Activated CD8-positive, alpha-beta memory T cell treated with anti-CD3 and anti-CD28 coated beads, Interleukin-2, amount 10 ng/mL, durations not matched to agents 7 days and 5 days (primary cell): ENCODE data around the gene WRNIP1. TPM values are rescaled to one million over a fixed set of nuclear protein-coding genes. Genes with fewer than 3 reads are reported as not detected.

Experiments used
- ATAC-seq: fragments of 150-1000 bp; cut with Tn5 transposase; one replicate; pipeline ENCODE4 v1.10.0; 2021; ENCODE audit warnings: moderate library complexity
- CTCF ChIA-PET: fragments of 350-600 bp; sonication (Branson Sonifier 250); formaldehyde crosslinking; loops from one replicate; lab custom pipeline; 2021; ENCODE audit warnings: antibody characterized with exemption; lab: Charles Lee
- DNase-seq: peaks from one replicate; pipeline ENCODE4 v3.0.0-alpha.2; 2020
- H3K27ac Mint-ChIP-seq: one replicate; pipeline ENCODE4 v1.8.0; 2021; ENCODE audit warnings: mild to moderate bottlenecking, mixed read lengths
- H3K27me3 Mint-ChIP-seq: one replicate; pipeline ENCODE4 v1.8.0; 2021; ENCODE audit warnings: mixed read lengths
- H3K36me3 Mint-ChIP-seq: one replicate; pipeline ENCODE4 v1.8.0; 2021; ENCODE audit warnings: mild to moderate bottlenecking, mixed read lengths
- H3K4me1 Mint-ChIP-seq: one replicate; pipeline ENCODE4 v1.8.0; 2021; ENCODE audit warnings: mixed read lengths
- H3K4me3 Mint-ChIP-seq: one replicate; pipeline ENCODE4 v1.8.0; 2021; ENCODE audit warnings: mild to moderate bottlenecking, moderate library complexity, mixed read lengths
- H3K9me3 Mint-ChIP-seq: one replicate; pipeline ENCODE4 v1.8.0; 2022; ENCODE audit warnings: low read depth, mixed read lengths
- total RNA-seq, 2 experiments: library from RNA; stranded (reverse); gene quantifications; one replicate each; pipeline ENCODE4 v1.2.3, GENCODE V29; 2021

The WRNIP1 gene
- total RNA-seq: 10 to 100 TPM; 48.7 to 53.3 TPM

DNA sequence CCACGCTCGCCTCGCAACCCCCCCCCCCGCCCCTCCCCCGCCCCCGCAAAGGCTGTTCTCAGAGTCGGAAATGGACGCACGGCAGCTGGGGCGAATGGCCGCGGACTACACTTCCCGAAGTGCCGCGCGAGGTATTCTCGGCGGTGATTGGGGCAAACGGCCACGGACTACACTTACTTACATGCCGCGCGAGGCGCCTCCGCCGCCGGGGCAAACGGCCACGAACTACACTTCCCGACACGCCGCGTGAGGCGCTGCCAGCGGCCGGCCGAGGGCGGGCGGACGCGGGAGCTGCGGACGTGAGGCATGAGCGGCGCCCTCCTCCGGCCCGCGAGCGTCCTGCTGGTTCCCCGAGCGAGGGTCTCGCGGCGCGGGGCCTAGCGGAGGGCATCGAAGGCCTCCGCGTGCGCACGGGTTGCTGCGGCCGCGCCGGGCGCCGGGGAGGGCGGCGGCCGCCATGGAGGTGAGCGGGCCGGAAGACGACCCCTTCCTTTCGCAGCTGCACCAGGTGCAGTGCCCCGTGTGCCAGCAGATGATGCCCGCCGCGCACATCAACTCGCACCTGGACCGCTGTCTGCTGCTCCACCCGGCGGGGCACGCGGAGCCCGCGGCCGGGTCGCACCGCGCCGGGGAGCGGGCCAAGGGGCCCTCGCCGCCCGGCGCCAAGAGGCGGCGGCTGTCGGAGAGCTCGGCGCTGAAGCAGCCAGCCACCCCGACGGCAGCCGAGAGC lies at the start of gene WRNIP1:
WRNIP1 (plus strand) TSS at position 228 of the 730 bp plus-strand sequence; CDS start at position 458, 230 bp downstream.
- H3K4me1 Mint-ChIP-seq: peaks cover 47% of the 10 kb centered on the region
- peak within 1 kb of the TSS; percentile 95 for H3K4me3 Mint-ChIP-seq
- peak within 1 kb of the TSS; percentile 98 for H3K27ac Mint-ChIP-seq
- CTCF ChIA-PET: interaction anchor here (0.6 to 5.9 kb wide), 16 partner anchors 8 to 301 kb away, joined by 3 to 33 read pairs (median 3); no protein-coding TSS in a partner anchor
- H3K9me3 Mint-ChIP-seq: no peaks in the 10 kb centered on the region
- peaks cover 20% of the 10 kb centered on the region for H3K36me3 Mint-ChIP-seq
- no peaks in the 10 kb centered on the region for H3K27me3 Mint-ChIP-seq
- ATAC-seq (peak; percentile 89), DNase-seq (peak; percentile 99)

DNA sequence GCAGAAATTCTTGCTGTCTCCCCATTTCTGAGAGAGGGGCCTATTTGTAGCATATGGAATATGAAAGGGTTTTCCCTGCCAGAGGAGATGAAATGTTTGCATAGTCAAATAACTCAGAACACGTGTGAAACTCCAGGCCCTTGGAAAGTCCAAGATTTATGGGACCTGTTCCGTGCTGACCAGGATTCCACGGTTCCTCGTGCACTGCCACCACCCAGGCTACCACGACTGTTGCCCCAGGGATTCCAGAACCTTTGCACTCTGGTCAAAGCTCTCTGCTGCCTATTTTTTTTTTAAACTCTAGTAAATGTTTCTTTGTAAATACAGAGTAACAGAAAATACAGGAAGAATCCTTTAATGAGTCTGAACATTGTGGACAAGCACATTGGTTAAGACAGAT lies 49.5 kb upstream of the WRNIP1 start:
- Mint-ChIP-seq H3K4me1 (no peaks in the 10 kb centered on the region), H3K9me3 (no peaks in the 10 kb centered on the region), H3K36me3 (no peaks in the 10 kb centered on the region), H3K27ac (no peak overlapping the region), H3K4me3 (no peak overlapping the region), H3K27me3 (peaks cover 9% of the 10 kb centered on the region)
- ATAC-seq (no peak), DNase-seq (no peak)
- CTCF ChIA-PET: interaction anchor here (1.0 kb wide), 1 partner anchor 35 kb away, joined by 3 read pairs; no protein-coding TSS in a partner anchor

DNA sequence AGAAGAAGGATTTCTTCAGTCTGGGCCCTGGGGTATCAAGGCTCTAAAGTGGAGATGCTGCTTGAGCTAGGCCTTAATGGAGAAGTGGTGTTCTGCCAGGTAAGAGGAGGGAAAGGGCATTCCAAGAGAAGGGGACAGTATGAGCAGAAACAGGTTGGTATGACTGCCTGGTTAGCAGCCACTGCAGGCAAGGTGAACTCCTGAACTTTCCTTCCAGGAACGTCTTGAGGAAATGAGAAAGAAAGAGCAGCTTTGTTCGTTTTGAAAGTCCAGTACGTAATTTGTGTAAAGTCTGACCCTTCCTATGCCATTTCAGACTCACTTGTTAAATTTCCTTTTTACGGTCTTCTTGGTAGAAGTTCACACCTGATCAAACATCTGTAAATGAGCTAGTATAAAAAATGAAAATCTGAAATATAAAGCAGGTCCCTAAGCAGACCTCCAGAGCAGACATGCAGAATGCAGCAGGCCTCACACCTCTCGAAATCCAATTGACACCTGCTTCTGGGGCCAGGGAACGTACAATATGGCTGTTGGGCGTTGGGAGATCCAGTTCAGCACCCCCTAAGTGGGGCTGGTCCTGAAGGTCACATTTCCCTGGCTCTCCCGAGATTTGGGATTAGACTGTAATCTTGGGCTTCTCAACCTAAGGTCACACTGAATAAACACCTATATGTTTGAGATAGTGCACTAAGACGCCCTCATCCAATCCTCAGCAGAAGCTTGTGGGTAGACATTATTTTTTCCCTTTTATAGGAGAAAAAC lies 48.1 kb upstream of the WRNIP1 start:
- Mint-ChIP-seq H3K4me1 (no peaks in the 10 kb centered on the region), H3K27me3 (peaks cover 5% of the 10 kb centered on the region), H3K36me3 (no peaks in the 10 kb centered on the region), H3K4me3 (no peak overlapping the region), H3K9me3 (peaks cover 3% of the 10 kb centered on the region), H3K27ac (no peak overlapping the region)
- CTCF ChIA-PET: interaction anchor here (1.0 kb wide), 1 partner anchor 33 kb away, joined by 3 read pairs; no protein-coding TSS in a partner anchor
- ATAC-seq (no peak), DNase-seq (no peak)

DNA sequence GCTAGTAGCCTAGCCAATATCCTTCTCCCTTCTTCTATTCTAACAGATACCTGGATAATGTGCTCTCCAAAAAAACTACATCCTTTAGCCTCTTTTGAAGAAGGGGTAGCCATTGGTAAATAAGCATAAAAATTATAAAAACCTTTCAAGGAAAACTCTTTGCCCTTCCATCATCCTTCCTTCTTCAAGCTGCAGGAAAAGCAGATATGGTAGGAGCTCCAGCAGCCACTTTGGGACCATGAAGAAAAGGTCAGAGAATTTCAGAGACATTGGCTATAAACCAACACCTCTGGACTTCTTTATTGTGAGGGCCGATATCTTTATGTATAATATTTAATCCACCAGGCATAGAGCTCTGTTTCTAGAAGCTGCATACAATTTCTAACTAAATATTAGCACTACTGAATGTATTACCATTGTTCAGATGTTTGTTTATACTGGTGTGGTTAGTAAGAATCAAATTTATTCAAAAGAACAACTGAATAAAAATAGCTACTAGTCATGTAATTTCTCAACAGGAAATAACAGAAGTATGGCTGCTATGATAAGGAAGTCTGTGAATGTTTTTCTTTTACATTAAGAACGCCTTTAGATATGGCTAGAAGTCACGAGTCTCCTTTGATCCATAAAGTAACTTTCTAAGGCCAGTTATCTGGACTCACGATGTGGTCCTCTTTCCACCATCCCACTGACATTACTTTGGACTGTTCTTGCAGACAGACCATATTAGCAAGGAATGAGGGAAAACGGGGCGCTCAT lies 46.7 kb upstream of the WRNIP1 start:
- no peak overlapping the region for H3K4me3 Mint-ChIP-seq
- no peak for DNase-seq
- CTCF ChIA-PET: no interaction called here
- H3K36me3 Mint-ChIP-seq: no peaks in the 10 kb centered on the region
- no peak overlapping the region for H3K27ac Mint-ChIP-seq
- H3K4me1 Mint-ChIP-seq: no peaks in the 10 kb centered on the region
- H3K9me3 Mint-ChIP-seq: peaks cover 3% of the 10 kb centered on the region
- H3K27me3 Mint-ChIP-seq: peaks cover 7% of the 10 kb centered on the region
- ATAC-seq: no peak

DNA sequence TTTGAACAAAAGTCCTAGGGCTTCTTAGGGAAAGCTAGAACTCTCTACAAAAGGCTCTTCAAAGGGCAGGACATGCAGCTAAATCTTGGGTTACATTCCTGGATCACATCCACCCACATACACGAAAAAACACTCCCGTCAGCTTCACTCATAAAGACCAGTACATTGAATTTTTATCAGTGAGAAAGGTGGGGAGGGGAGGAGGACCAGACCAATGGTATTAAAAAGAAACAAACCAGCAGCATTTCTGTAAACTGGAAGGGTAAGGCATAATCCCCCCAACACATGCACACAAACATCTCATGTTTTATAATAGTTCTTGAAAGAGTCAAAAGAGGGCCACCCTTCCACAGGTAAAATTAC lies 46.1 kb upstream of the WRNIP1 start:
- no peaks in the 10 kb centered on the region for H3K4me1 Mint-ChIP-seq
- H3K27ac Mint-ChIP-seq: no peak overlapping the region

DNA sequence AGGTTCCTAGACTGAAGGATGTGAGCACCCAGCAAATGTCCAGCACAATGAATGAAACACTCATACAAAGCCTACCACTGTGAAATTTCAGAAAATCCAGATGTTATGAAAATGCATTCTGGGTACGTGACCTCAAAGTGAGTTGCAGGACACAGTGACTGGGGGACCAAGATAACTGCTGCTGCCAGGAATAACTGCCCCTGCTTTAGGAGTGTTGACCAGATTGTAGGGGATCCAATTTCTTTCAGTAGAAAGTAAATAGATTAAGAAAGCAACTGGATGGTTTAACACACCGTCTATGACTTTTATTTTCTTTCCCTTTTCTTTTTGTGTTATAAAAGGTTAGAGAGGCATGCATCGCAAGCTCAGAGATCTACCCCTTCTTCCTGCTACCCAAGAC lies 44.0 kb upstream of the WRNIP1 start:
- CTCF ChIA-PET: no interaction called here
- Mint-ChIP-seq H3K4me3 (no peak overlapping the region), H3K4me1 (no peaks in the 10 kb centered on the region), H3K27ac (no peak overlapping the region), H3K27me3 (peaks cover 8% of the 10 kb centered on the region), H3K9me3 (peaks cover 3% of the 10 kb centered on the region), H3K36me3 (no peaks in the 10 kb centered on the region)
- ATAC-seq (no peak), DNase-seq (no peak)

More for the DNA sequence above, 46.1 kb upstream of the WRNIP1 start:
- no peak for ATAC-seq
- DNase-seq: no peak
- Mint-ChIP-seq H3K27me3 (peaks cover 8% of the 10 kb centered on the region), H3K36me3 (no peaks in the 10 kb centered on the region), H3K9me3 (peaks cover 3% of the 10 kb centered on the region), H3K4me3 (no peak overlapping the region)
- CTCF ChIA-PET: no interaction called here

DNA sequence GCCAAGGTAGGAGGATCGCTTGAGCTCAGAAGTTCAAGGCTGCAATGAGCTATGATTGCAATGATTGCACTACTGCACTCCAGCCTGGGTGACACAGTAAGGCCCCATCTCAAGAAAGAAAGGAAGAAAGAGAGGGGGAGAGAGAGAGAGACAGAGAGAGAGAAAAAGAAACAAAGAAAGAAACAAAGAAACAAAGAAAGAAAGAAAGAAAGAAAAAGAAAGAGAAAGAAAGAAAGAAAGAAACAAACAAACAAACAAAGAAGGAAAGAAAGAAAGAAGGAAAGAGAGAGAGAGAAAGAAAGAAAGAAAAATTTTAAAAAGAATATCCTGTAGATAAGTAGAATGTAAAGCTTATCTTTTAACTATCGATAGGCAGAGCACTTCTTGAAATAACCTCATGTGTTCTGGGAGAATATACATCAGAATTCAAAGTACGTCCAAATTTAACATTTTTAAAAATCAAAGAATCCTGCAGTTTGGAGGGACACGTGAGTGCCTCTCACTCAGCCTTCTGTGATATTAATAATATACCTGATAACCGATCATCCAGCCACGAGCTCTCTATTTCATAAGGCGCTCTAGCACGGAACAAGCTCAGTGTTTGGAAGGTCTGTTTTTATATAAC lies 39.7 kb upstream of the WRNIP1 start:
- no peak for ATAC-seq
- no peak overlapping the region for H3K27ac Mint-ChIP-seq
- no peaks in the 10 kb centered on the region for H3K36me3 Mint-ChIP-seq
- H3K27me3 Mint-ChIP-seq: peaks cover 10% of the 10 kb centered on the region
- H3K9me3 Mint-ChIP-seq: peaks cover 3% of the 10 kb centered on the region
- H3K4me1 Mint-ChIP-seq: no peaks in the 10 kb centered on the region
- H3K4me3 Mint-ChIP-seq: no peak overlapping the region
- no peak for DNase-seq
- CTCF ChIA-PET: interaction anchor here (0.6 to 1.4 kb wide), 2 partner anchors 13 to 1341 kb away, joined by 4 read pairs; no protein-coding TSS in a partner anchor

DNA sequence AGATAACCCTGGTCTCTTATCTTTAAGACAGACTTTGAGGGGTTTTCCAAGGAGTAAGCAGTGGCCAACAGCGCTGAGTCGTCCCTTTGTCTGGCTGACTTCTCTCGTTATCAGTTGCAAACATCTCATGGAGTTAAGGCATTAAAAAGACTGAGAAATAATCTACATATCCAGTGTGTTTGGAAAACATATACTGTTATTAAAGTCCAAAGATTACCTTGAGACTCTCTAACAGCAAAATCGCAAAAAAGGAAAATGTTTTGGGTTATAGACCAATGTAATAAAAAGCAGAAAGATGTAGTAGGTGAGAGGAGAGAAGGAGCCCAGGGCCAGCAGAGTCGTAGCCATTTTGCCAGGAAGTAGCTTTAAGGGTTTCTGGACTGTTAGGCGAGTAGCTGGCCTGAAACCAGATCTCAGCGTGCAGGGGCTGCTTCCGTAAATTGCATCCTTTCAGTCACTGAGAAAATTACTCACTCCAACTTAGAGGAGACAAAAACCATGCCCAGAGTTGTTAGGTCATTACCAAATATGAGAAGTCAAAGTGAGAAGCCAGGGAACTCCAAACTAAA lies 39.1 kb upstream of the WRNIP1 start:
- Mint-ChIP-seq H3K27me3 (peaks cover 7% of the 10 kb centered on the region), H3K9me3 (peaks cover 3% of the 10 kb centered on the region), H3K27ac (no peak overlapping the region), H3K4me1 (no peaks in the 10 kb centered on the region), H3K36me3 (no peaks in the 10 kb centered on the region), H3K4me3 (no peak overlapping the region)
- ATAC-seq: no peak
- CTCF ChIA-PET: interaction anchor here (0.6 to 1.4 kb wide), 2 partner anchors 12 to 1341 kb away, joined by 4 read pairs; no protein-coding TSS in a partner anchor
- DNase-seq: no peak

DNA sequence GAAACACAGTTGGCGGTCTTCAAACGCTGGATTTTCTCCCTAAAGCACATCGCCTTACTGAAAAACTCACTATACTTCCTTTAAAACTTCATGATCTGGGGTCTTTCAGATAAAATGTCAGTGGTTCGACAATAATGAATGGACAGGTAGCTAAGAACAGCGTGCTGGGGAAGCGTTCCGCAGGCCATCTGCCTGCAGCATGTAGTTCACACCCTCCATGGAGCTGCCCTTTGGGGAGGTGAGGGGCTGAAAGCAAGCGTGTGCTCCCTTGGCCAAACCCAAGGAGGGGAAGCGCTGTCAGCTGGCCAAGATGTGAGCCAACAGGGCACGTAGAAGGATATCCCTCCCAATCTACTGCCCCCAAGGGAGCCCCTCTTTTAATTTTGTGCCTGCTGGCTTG lies 35.3 kb upstream of the WRNIP1 start:
- H3K9me3 Mint-ChIP-seq: peaks cover 2% of the 10 kb centered on the region
- H3K4me3 Mint-ChIP-seq: no peak overlapping the region
- peaks cover 2% of the 10 kb centered on the region for H3K27me3 Mint-ChIP-seq
- peaks cover 2% of the 10 kb centered on the region for H3K36me3 Mint-ChIP-seq
- no peak for ATAC-seq
- CTCF ChIA-PET: no interaction called here
- H3K4me1 Mint-ChIP-seq: peaks cover 15% of the 10 kb centered on the region
- no peak overlapping the region for H3K27ac Mint-ChIP-seq
- DNase-seq: no peak

DNA sequence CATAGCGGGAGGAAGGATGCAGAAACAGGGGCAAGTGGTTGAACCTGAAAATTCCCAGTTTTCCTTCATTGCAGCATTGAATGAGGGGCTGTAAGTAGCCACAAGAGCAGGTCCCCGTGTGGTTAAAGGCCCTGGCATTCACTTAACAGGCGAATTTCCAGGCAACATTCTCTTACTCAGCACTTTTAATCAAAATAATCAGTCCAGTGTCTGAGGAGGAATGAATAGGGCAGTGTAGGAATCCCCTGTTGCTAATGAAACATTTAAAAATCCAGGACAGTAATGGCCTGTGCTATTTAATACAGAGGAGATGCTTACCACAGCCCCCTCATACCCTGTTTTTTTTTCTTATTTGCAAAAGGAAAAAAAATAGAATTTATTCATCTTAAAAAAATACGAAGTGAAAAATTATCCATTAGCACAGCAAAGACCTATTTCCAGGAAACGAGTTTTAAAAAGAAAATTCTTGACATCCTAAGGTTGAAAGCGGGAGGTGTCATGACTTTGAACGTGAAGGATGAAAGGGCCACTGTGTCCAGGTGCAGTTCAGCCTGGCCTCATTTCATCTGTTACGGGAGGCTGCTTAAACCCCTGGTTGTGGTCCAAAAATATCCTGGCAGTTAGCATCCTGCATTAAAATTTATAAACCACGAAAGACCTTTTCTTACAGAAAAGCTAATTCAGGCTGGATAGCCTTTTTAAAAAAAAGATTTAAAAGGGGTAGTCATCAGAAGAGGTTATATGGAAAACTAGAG lies 34.7 kb upstream of the WRNIP1 start:
- peaks cover 2% of the 10 kb centered on the region for H3K27me3 Mint-ChIP-seq
- H3K27ac Mint-ChIP-seq: no peak overlapping the region
- CTCF ChIA-PET: no interaction called here
- no peak overlapping the region for H3K4me3 Mint-ChIP-seq
- ATAC-seq (no peak), DNase-seq (no peak)
- peaks cover 15% of the 10 kb centered on the region for H3K4me1 Mint-ChIP-seq
- peaks cover 2% of the 10 kb centered on the region for H3K9me3 Mint-ChIP-seq
- peaks cover 2% of the 10 kb centered on the region for H3K36me3 Mint-ChIP-seq

DNA sequence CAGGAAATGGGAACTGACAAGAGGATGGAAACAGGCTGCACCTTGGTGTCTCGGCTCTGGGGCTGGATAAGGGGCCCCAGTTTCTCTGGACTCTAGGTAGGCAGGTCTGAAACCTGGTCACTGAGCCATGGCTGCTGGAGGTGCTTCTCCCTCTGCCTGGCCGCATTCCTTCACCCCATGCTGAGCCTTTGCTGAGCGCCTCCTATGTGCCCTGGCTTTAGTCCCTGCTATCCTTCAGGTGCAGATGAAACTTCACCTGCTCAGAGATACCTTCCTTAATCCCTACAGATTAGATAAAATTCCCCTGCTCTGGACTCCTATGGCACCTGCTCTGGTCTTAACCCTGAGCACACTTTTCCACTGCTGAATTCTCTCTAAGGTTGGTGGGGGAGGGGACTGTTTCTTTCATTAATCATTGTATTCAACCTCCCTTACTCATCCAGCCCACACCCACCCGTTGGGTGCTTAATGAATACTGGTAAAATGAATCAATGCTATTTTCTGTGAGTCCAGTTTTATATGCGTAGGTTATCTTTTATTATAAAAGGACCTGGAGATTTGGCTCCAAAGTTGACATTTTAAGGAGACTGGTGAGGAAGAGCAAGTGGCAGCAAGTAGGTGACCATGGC lies 33.8 kb upstream of the WRNIP1 start:
- DNase-seq: no peak
- peaks cover 2% of the 10 kb centered on the region for H3K36me3 Mint-ChIP-seq
- peaks cover 15% of the 10 kb centered on the region for H3K4me1 Mint-ChIP-seq
- ATAC-seq: no peak
- CTCF ChIA-PET: interaction anchor here (2.4 kb wide), 1 partner anchor 19 kb away, joined by 18 read pairs; the partner anchor contains the start of gene MYLK4
- H3K27ac Mint-ChIP-seq: no peak overlapping the region
- peaks cover 2% of the 10 kb centered on the region for H3K9me3 Mint-ChIP-seq
- no peak overlapping the region for H3K4me3 Mint-ChIP-seq
- H3K27me3 Mint-ChIP-seq: peaks cover 2% of the 10 kb centered on the region
